ENCODE data around the gene DACH2.

DACH2 gene

GRCh38 chrX:86455495-86455894, 307.2 kb downstream of the DACH2 start:
- H3K36me3 ChIP-seq, result no peaks in the 10 kb centered on the region
- TF ChIP-seq CTCF (IDR thresholded peaks at IDR 0.05; ENCODE audit: low read depth, low read length), result no peak
- no peaks in the 10 kb centered on the region for H3K27me3 ChIP-seq
- no peaks in the 10 kb centered on the region for H3K4me1 ChIP-seq
- DNase-seq, result no peak
- H3K4me3 ChIP-seq (ENCODE audit: low read depth, low read length), result no peak overlapping the region
- no peaks in the 10 kb centered on the region for H3K9me3 ChIP-seq

- H3K36me3 ChIP-seq, result no peaks in the 10 kb centered on the region
These were observed 312.5 kb downstream of the DACH2 start for GRCh38 chrX:86460760-86461159.

GRCh38 chrX:86504297-86504696, 356.0 kb downstream of the DACH2 start:
- no peaks in the 10 kb centered on the region for H3K9me3 ChIP-seq
- TF ChIP-seq CTCF (IDR thresholded peaks at IDR 0.05; ENCODE audit: low read depth, low read length), result no peak
- DNase-seq, result no peak
- H3K36me3 ChIP-seq, result no peaks in the 10 kb centered on the region
- H3K4me1 ChIP-seq, result no peaks in the 10 kb centered on the region
- no peaks in the 10 kb centered on the region for H3K27me3 ChIP-seq
- no peak overlapping the region for H3K4me3 ChIP-seq (ENCODE audit: low read depth, low read length)

More at GRCh38 chrX:86460760-86461159, 312.5 kb downstream of the DACH2 start:
- TF ChIP-seq CTCF (IDR thresholded peaks at IDR 0.05; ENCODE audit: low read depth, low read length), result no peak
- H3K4me3 ChIP-seq (ENCODE audit: low read depth, low read length), result no peak overlapping the region
- DNase-seq, result no peak
- H3K9me3 ChIP-seq, result no peaks in the 10 kb centered on the region
- no peaks in the 10 kb centered on the region for H3K27me3 ChIP-seq
- no peaks in the 10 kb centered on the region for H3K4me1 ChIP-seq

- no peak for DNase-seq
- Histone ChIP-seq H3K9me3 (no peaks in the 10 kb centered on the region), H3K4me3 (ENCODE audit: low read depth, low read length) (no peak overlapping the region), H3K27me3 (no peaks in the 10 kb centered on the region), H3K36me3 (no peaks in the 10 kb centered on the region), H3K4me1 (no peaks in the 10 kb centered on the region)
- TF ChIP-seq CTCF (IDR thresholded peaks at IDR 0.05; ENCODE audit: low read depth, low read length), result no peak
These were observed 359.1 kb downstream of the DACH2 start for GRCh38 chrX:86507331-86507730.

- H3K27me3 ChIP-seq, result no peaks in the 10 kb centered on the region
- no peak for DNase-seq
- TF ChIP-seq CTCF (IDR thresholded peaks at IDR 0.05; ENCODE audit: low read depth, low read length), result no peak
- H3K36me3 ChIP-seq, result no peaks in the 10 kb centered on the region
- H3K4me3 ChIP-seq (ENCODE audit: low read depth, low read length), result no peak overlapping the region
- H3K4me1 ChIP-seq, result no peaks in the 10 kb centered on the region
- no peaks in the 10 kb centered on the region for H3K9me3 ChIP-seq
These were observed 431.5 kb downstream of the DACH2 start for GRCh38 chrX:86579777-86580176.

GRCh38 chrX:86604607-86605006, 456.4 kb downstream of the DACH2 start:
- Histone ChIP-seq H3K4me3 (ENCODE audit: low read depth, low read length) (no peak overlapping the region), H3K36me3 (no peaks in the 10 kb centered on the region), H3K4me1 (no peaks in the 10 kb centered on the region), H3K27me3 (no peaks in the 10 kb centered on the region), H3K9me3 (no peaks in the 10 kb centered on the region)
- no peak for DNase-seq
- TF ChIP-seq CTCF (IDR thresholded peaks at IDR 0.05; ENCODE audit: low read depth, low read length), result no peak
